HepG2 (cell line): Measurements from ENCODE around the gene CHD9. TPM values are rescaled to one million over a fixed set of nuclear protein-coding genes. Genes with fewer than 3 reads are reported as not detected.

Source experiments
- ATAC-seq: fragments of 200-7000 bp; cut with Tn5 transposase; 3 replicates; pipeline ENCODE4 v1.9.1; 2020; ENCODE audit warnings: mild to moderate bottlenecking, moderate library complexity
- BruUV-seq: library from RNA; stranded (reverse); fragments of 400-500 nt; replicated peaks from 2 replicates; lab custom pipeline; 2021; lab: Mats Ljungman, UMichigan
- CTCF ChIA-PET: fragments of 300-600 bp; formaldehyde crosslinking; extraction: SDS; loops from one replicate; lab custom pipeline; 2021; ENCODE audit warnings: low total read pairs, inconsistent platforms, low intra/inter-chr PET ratio; lab: Yijun Ruan, JAX
- POLR2A ChIA-PET: fragments of 350-600 bp; sonication (Branson Sonifier 250); formaldehyde crosslinking; loops from one replicate; lab custom pipeline; 2020; ENCODE audit warnings: antibody characterized with exemption, inconsistent platforms; lab: Yijun Ruan, JAX
- DNase-seq: peaks from one replicate; pipeline ENCODE4 v3.0.0-alpha.2; 2015; ENCODE audit warnings: low spot score
- FAIRE-seq: peaks from 3 replicates; lab custom pipeline; 2011; peaks lifted over from hg19 to GRCh38; lab: Jason Lieb, UNC
- H2AFZ ChIP-seq: one replicate; pipeline ENCODE4 v1.6.1; 2011; ENCODE audit warnings: low read length, inconsistent platforms
- H3K27ac ChIP-seq: fragments of 300-600 bp; 3 replicates; pipeline ENCODE4 v1.8.0; 2011; ENCODE audit warnings: mixed run types, mild to moderate bottlenecking, mixed read lengths, low read length, inconsistent platforms; ENCODE audit not compliant: insufficient read depth; ENCODE audit errors: extremely low read length
- H3K27me3 ChIP-seq, 2 experiments: fragments of 200-600 bp in 1 of 2; 2 replicates in 1 of 2; 3 replicates in 1 of 2; pipeline versions ENCODE4 v1.6.0 to v1.8.0; 2011; ENCODE audit warnings: low read length in 2 of 2, mild to moderate bottlenecking in 2 of 2, moderate library complexity in 2 of 2, inconsistent platforms in 1 of 2; ENCODE audit not compliant: insufficient read depth in 2 of 2, control insufficient read depth in 1 of 2
- H3K36me3 ChIP-seq, 2 experiments: fragments of 200-600 bp in 1 of 2; replicated peaks in 1 of 2; 2 replicates in 1 of 2; 3 replicates in 1 of 2; pipeline versions ENCODE4 v1.5.1 to v1.8.0; 2011; ENCODE audit warnings: low read length in 2 of 2, inconsistent platforms in 1 of 2; ENCODE audit not compliant: insufficient read depth in 2 of 2, control insufficient read depth in 1 of 2
- H3K4me1 ChIP-seq: 2 replicates; pipeline ENCODE4 v1.5.1; 2012; ENCODE audit warnings: low read length, inconsistent platforms; ENCODE audit not compliant: insufficient read depth
- H3K4me2 ChIP-seq: 2 replicates; pipeline ENCODE4 v1.6.0; 2011; ENCODE audit warnings: low read depth, low read length, inconsistent platforms
- H3K4me3 ChIP-seq, 3 experiments: fragments of 200-600 bp in 1 of 3; sonication (generic), shearing (Covaris generic) in 1 of 3; replicated peaks in 1 of 3; 2 replicates each; pipeline ENCODE4 v1.5.1; 2011 to 2016; ENCODE audit warnings: low read length in 3 of 3, inconsistent platforms in 2 of 3, low read depth in 2 of 3, mild to moderate bottlenecking in 2 of 3, control low read depth in 1 of 3, mixed read lengths in 1 of 3; ENCODE audit not compliant: insufficient read depth in 1 of 3
- H3K79me2 ChIP-seq: one replicate; pipeline ENCODE4 v1.6.1; 2011; ENCODE audit warnings: low read length, inconsistent platforms; ENCODE audit not compliant: insufficient read depth
- H3K9ac ChIP-seq: 2 replicates; pipeline ENCODE4 v1.6.0; 2011; ENCODE audit warnings: mild to moderate bottlenecking, low read depth, low read length, inconsistent platforms; ENCODE audit not compliant: insufficient read depth
- H3K9me3 ChIP-seq: 2 replicates; pipeline ENCODE4 v1.5.1; 2012; ENCODE audit warnings: mild to moderate bottlenecking, low read length
- H4K20me1 ChIP-seq: 2 replicates; pipeline ENCODE4 v1.6.0; 2011; ENCODE audit warnings: inconsistent platforms, mild to moderate bottlenecking, low read length, moderate library complexity; ENCODE audit not compliant: insufficient read depth
- CEBPG ChIP-seq: IDR thresholded peaks from 2 replicates; pipeline ENCODE4 v1.6.1; 2016
- ERF ChIP-seq: IDR thresholded peaks from 2 replicates; pipeline ENCODE4 v1.6.1; 2018; ENCODE audit warnings: missing biosample characterization, missing genetic modification reagents
- RAD51 ChIP-seq: fragments of 450-650 bp; IDR thresholded peaks from 2 replicates; pipeline ENCODE4 v1.6.1; 2016; ENCODE audit warnings: borderline replicate concordance
- TCF7L2 ChIP-seq: IDR thresholded peaks from 2 replicates; pipeline ENCODE4 v1.6.1; 2011; ENCODE audit warnings: mild to moderate bottlenecking, low read depth, low read length, moderate library complexity
- XBP1 ChIP-seq: sonication (generic); formaldehyde crosslinking; IDR thresholded peaks from 2 replicates; pipeline ENCODE4 v1.5.0; 2020; ENCODE audit warnings: missing genetic modification reagents
- ZEB1 ChIP-seq: IDR thresholded peaks from 2 replicates; pipeline ENCODE4 v1.6.1; 2012; ENCODE audit warnings: mild to moderate bottlenecking, low read depth, inconsistent platforms; ENCODE audit not compliant: insufficient replicate concordance
- WGBS: methylation state at CpG from one replicate; pipeline ENCODE4 v1.1.6; 2017; ENCODE audit warnings: low lambda C conversion rate; 5-methylcytosine and 5-hydroxymethylcytosine counted together
- in situ Hi-C: cut with HindIII; loops from 2 replicates; pipeline ENCODE4 v1.10.0; 2017; ENCODE audit warnings: low pct_unique_long_range_greater_than_20kb; ENCODE audit not compliant: extremely low pct_ligation_motif_present
- intact Hi-C: fragments of 100-400 bp; cut with micrococcal nuclease; formaldehyde crosslinking; loops from one replicate; pipeline ENCODE4 v1.10.0; 2022; ENCODE audit not compliant: unreplicated experiment
- polyA plus RNA-seq, 8 experiments: library from polyadenylated mRNA; depleted of rRNA in 3 of 8; stranded (reverse) in 7 of 8; unstranded in 1 of 8; fragments of >200 nt; fragmentation: Illumina TruSeq in 4 of 8; extraction: Trizol in 4 of 8; gene quantifications; 2 replicates each; pipeline versions ENCODE4 v1.2.1 to v1.2.3, GENCODE V29; 2011 to 2016; ENCODE audit warnings: low read depth in 4 of 8, missing spikeins in 1 of 8, mixed read lengths in 1 of 8; ENCODE audit not compliant: insufficient read depth in 1 of 8
- total RNA-seq, 5 experiments: library from RNA; depleted of rRNA; stranded (reverse); fragments of >200 nt; fragmentation: Illumina TruSeq; extraction: Trizol; gene quantifications; 2 replicates each; pipeline ENCODE4 v1.2.3, GENCODE V29; 2016; ENCODE audit warnings: low read depth in 1 of 5
- TF ChIP-seq, protein P1 (sequence below): sonication (generic); formaldehyde crosslinking; IDR thresholded peaks from 2 replicates; pipeline ENCODE4 v1.4.0; 2020; ENCODE audit warnings: mild to moderate bottlenecking, low read depth, missing genetic modification reagents
- TF ChIP-seq, protein P2 (sequence below): sonication (generic); formaldehyde crosslinking; IDR thresholded peaks from 2 replicates; pipeline ENCODE4 v1.5.1; 2020; ENCODE audit warnings: mild to moderate bottlenecking, missing genetic modification reagents, moderate library complexity
- TF ChIP-seq, protein P3 (sequence below): sonication (generic); formaldehyde crosslinking; IDR thresholded peaks from 2 replicates; pipeline ENCODE4 v1.9.0; 2021; ENCODE audit warnings: missing genetic modification reagents, mild to moderate bottlenecking, borderline replicate concordance

Gene CHD9
- total and polyA plus RNA-seq, 2 of the 13 experiments (the other 11 are each of a cell fraction or from before 2014, with no cell fraction given), result 23.4 to 27.7 TPM

DNA sequence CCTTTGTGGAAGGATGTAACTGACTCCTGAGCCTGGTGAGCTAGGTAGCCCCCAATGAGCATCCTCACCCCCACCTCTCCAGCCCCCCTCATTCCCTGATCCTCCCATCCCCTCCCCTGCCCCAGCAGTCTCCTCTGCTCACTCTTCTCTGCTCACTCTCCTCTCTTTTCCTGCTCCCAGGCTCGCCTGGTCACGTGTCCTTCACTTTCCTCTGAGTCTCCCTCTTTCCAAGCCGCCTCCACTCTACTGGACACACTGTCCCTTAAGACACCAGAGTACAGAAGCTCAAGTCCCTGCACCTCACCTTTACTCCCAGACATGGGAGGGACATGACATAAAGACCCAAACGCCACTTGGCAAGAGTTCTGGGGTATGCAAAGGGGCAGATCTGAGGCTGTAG lies 303.2 kb downstream of the CHD9 start:
- POLR2A ChIA-PET, result no interaction called here
- 4% methylated on average over 4 of the region's 4 CpGs for WGBS
- ATAC-seq, result no peak

DNA sequence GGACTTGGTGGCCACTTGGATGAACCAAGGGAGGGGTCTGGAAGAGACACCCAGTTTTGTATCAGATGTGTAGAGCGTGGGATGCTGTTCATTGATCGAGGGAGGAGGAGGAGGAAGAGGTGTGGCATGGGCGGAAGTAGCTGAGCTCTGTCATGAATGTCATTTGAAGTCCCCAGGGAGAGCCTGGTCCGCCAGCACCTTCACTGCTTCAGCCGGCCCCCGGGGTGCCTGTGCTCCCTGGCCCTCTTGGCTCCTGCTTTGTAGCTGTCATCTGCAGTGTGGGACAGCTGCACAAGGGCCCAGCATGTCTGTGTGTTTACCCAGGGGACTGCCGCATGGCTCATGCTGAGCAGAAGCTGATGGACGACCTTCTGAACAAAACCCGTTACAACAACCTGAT lies 304.1 kb downstream of the CHD9 start:
- WGBS, result 10% methylated on average over 9 of the region's 9 CpGs
- BruUV-seq, result no TSS peak
- intact Hi-C loops, result no loop called here
- Histone ChIP-seq H3K9ac (no peak overlapping the region), H3K27ac (no peak overlapping the region), H3K4me1 (no peaks in the 10 kb centered on the region), H3K4me2 (0 out of 2 replicates have a peak overlapping the region, but pooled peaks have one; percentile 20), H3K79me2 (no peaks in the 10 kb centered on the region), H3K9me3 (no peaks in the 10 kb centered on the region), H2AFZ (no peak overlapping the region), H3K4me3 (no peak overlapping the region), H3K36me3 (no peaks in the 10 kb centered on the region), H3K27me3 (peaks cover 10 to 40% of the 10 kb centered on the region in 2 experiments; a peak in 2 of 5 replicates), H4K20me1 (no peaks in the 10 kb centered on the region)
- in situ Hi-C loops, result no loop called here
- POLR2A ChIA-PET, result no interaction called here
- FAIRE-seq, result no peak
- no peak for ATAC-seq
- DNase-seq, result no peak
- CTCF ChIA-PET, result no interaction called here
- TF ChIP-seq, protein P1, sequence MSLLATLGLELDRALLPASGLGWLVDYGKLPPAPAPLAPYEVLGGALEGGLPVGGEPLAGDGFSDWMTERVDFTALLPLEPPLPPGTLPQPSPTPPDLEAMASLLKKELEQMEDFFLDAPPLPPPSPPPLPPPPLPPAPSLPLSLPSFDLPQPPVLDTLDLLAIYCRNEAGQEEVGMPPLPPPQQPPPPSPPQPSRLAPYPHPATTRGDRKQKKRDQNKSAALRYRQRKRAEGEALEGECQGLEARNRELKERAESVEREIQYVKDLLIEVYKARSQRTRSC (CRISPR knock-in tag), result no peak
- TF ChIP-seq XBP1 (CRISPR knock-in tag) (no peak), ZEB1 (no peak), TCF7L2 (no peak), ERF (CRISPR knock-in tag) (no peak)
- TF ChIP-seq, protein P2, sequence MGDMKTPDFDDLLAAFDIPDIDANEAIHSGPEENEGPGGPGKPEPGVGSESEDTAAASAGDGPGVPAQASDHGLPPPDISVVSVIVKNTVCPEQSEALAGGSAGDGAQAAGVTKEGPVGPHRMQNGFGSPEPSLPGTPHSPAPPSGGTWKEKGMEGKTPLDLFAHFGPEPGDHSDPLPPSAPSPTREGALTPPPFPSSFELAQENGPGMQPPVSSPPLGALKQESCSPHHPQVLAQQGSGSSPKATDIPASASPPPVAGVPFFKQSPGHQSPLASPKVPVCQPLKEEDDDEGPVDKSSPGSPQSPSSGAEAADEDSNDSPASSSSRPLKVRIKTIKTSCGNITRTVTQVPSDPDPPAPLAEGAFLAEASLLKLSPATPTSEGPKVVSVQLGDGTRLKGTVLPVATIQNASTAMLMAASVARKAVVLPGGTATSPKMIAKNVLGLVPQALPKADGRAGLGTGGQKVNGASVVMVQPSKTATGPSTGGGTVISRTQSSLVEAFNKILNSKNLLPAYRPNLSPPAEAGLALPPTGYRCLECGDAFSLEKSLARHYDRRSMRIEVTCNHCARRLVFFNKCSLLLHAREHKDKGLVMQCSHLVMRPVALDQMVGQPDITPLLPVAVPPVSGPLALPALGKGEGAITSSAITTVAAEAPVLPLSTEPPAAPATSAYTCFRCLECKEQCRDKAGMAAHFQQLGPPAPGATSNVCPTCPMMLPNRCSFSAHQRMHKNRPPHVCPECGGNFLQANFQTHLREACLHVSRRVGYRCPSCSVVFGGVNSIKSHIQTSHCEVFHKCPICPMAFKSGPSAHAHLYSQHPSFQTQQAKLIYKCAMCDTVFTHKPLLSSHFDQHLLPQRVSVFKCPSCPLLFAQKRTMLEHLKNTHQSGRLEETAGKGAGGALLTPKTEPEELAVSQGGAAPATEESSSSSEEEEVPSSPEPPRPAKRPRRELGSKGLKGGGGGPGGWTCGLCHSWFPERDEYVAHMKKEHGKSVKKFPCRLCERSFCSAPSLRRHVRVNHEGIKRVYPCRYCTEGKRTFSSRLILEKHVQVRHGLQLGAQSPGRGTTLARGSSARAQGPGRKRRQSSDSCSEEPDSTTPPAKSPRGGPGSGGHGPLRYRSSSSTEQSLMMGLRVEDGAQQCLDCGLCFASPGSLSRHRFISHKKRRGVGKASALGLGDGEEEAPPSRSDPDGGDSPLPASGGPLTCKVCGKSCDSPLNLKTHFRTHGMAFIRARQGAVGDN (CRISPR knock-in tag), result 0 out of 2 replicates have a peak, but pooled peaks have one; percentile 13

More for the DNA sequence above, 303.2 kb downstream of the CHD9 start:
- TF ChIP-seq CEBPG (CRISPR knock-in tag), result no peak
- TF ChIP-seq, protein P3, sequence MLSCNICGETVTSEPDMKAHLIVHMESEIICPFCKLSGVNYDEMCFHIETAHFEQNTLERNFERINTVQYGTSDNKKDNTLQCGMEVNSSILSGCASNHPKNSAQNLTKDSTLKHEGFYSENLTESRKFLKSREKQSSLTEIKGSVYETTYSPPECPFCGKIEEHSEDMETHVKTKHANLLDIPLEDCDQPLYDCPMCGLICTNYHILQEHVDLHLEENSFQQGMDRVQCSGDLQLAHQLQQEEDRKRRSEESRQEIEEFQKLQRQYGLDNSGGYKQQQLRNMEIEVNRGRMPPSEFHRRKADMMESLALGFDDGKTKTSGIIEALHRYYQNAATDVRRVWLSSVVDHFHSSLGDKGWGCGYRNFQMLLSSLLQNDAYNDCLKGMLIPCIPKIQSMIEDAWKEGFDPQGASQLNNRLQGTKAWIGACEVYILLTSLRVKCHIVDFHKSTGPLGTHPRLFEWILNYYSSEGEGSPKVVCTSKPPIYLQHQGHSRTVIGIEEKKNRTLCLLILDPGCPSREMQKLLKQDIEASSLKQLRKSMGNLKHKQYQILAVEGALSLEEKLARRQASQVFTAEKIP (CRISPR knock-in tag), result no peak
- TF ChIP-seq RAD51, result peak; percentile 48; the same call in 1 of the 2 replicates
- H3K79me2 ChIP-seq, result no peaks in the 10 kb centered on the region
- BruUV-seq, result no TSS peak
- H3K27me3 ChIP-seq, result peaks cover 10 to 38% of the 10 kb centered on the region in 2 experiments; a peak in 2 of 5 replicates
- no peaks in the 10 kb centered on the region for H3K9me3 ChIP-seq
- CTCF ChIA-PET, result no interaction called here
- no peak overlapping the region for H3K9ac ChIP-seq
- no peaks in the 10 kb centered on the region for H3K36me3 ChIP-seq
- no peak overlapping the region for H2AFZ ChIP-seq
- intact Hi-C loops, result no loop called here
- H4K20me1 ChIP-seq, result no peaks in the 10 kb centered on the region
- FAIRE-seq (no peak), DNase-seq (no peak)
- in situ Hi-C loops, result no loop called here
- no peak overlapping the region for H3K4me2 ChIP-seq
- no peak overlapping the region for H3K27ac ChIP-seq
- H3K4me3 ChIP-seq, result no peak overlapping the region
- H3K4me1 ChIP-seq, result no peaks in the 10 kb centered on the region
